ENCODE data around the gene SLC17A8.

SLC17A8 gene

GRCh38 chr12:100450735-100451134, 93.9 kb downstream of the SLC17A8 start:
- no peak for DNase-seq (ENCODE audit: low read depth)
- no peak overlapping the region for H3K4me3 ChIP-seq (ENCODE audit: low read depth, low read length)
- TF ChIP-seq CTCF (IDR thresholded peaks at IDR 0.05; ENCODE audit: low read depth, low read length, missing control alignments): no peak

- no peak overlapping the region for H3K4me3 ChIP-seq (ENCODE audit: low read depth, low read length)
- DNase-seq (ENCODE audit: low read depth): no peak
- no peak for TF ChIP-seq CTCF (IDR thresholded peaks at IDR 0.05; ENCODE audit: low read depth, low read length, missing control alignments)
Observed at GRCh38 chr12:100453951-100454350, 97.1 kb downstream of the SLC17A8 start.

- no peak for TF ChIP-seq CTCF (IDR thresholded peaks at IDR 0.05; ENCODE audit: low read depth, low read length, missing control alignments)
- DNase-seq (ENCODE audit: low read depth): no peak
Observed at GRCh38 chr12:100455896-100456295, 99.0 kb downstream of the SLC17A8 start.

GRCh38 chr12:100458191-100458590, 101.3 kb downstream of the SLC17A8 start:
- no peak for TF ChIP-seq CTCF (IDR thresholded peaks at IDR 0.05; ENCODE audit: low read depth, low read length, missing control alignments)
- no peak for DNase-seq (ENCODE audit: low read depth)
- H3K4me3 ChIP-seq (ENCODE audit: low read depth, low read length): no peak overlapping the region

More at GRCh38 chr12:100455896-100456295, 99.0 kb downstream of the SLC17A8 start:
- H3K4me3 ChIP-seq (ENCODE audit: low read depth, low read length): no peak overlapping the region

GRCh38 chr12:100460702-100461101, 103.8 kb downstream of the SLC17A8 start:
- no peak overlapping the region for H3K4me3 ChIP-seq (ENCODE audit: low read depth, low read length)
- no peak for TF ChIP-seq CTCF (IDR thresholded peaks at IDR 0.05; ENCODE audit: low read depth, low read length, missing control alignments)

GRCh38 chr12:100461330-100461973, 104.6 kb downstream of the SLC17A8 start:
- no peak for TF ChIP-seq CTCF (IDR thresholded peaks at IDR 0.05; ENCODE audit: low read depth, low read length, missing control alignments)
- DNase-seq (ENCODE audit: low read depth): no peak
- H3K4me3 ChIP-seq (ENCODE audit: low read depth, low read length): no peak overlapping the region

More at GRCh38 chr12:100460702-100461101, 103.8 kb downstream of the SLC17A8 start:
- no peak for DNase-seq (ENCODE audit: low read depth)

- no peak for TF ChIP-seq CTCF (IDR thresholded peaks at IDR 0.05; ENCODE audit: low read depth, low read length, missing control alignments)
- DNase-seq (ENCODE audit: low read depth): no peak
- no peak overlapping the region for H3K4me3 ChIP-seq (ENCODE audit: low read depth, low read length)
Observed at GRCh38 chr12:100463661-100464060, 106.8 kb downstream of the SLC17A8 start.

Measured in GM12864 (cell line).